ENCODE results near the gene WDR88.
"Not testable (repeated sequence)": the region's sequence is repeated elsewhere in the genome, so short reads cannot be mapped to it uniquely, and the experiment has no call there.

WDR88 gene

GRCh38 chr19:33196446-33197193, 64.7 kb downstream of the WDR88 start:
- no peak for DNase-seq (ENCODE audit: low read depth in 3 of 3, low spot score in 1 of 3)

- no peak for DNase-seq (ENCODE audit: low read depth in 3 of 3, low spot score in 1 of 3)
Measured at GRCh38 chr19:33197591-33198000, 65.7 kb downstream of the WDR88 start.

GRCh38 chr19:33198169-33198568, 66.3 kb downstream of the WDR88 start:
- no peak for DNase-seq (ENCODE audit: low read depth in 3 of 3, low spot score in 1 of 3)

- no peak for DNase-seq (ENCODE audit: low read depth in 3 of 3, low spot score in 1 of 3)
Measured at GRCh38 chr19:33199441-33200265, 67.7 kb downstream of the WDR88 start.

GRCh38 chr19:33201473-33201872, 69.6 kb downstream of the WDR88 start:
- no peak for DNase-seq (ENCODE audit: low read depth in 3 of 3, low spot score in 1 of 3)

- no peak for DNase-seq (ENCODE audit: low read depth in 3 of 3, low spot score in 1 of 3)
Measured at GRCh38 chr19:33201886-33202545, 70.1 kb downstream of the WDR88 start.

- no peak for DNase-seq (ENCODE audit: low read depth in 3 of 3, low spot score in 1 of 3)
Measured at GRCh38 chr19:33202546-33203507, 70.9 kb downstream of the WDR88 start.

- DNase-seq (ENCODE audit: low read depth in 3 of 3, low spot score in 1 of 3) = no peak
Measured at GRCh38 chr19:33203529-33203928, 71.6 kb downstream of the WDR88 start.

- no peak for DNase-seq (ENCODE audit: low read depth in 3 of 3, low spot score in 1 of 3)
Measured at GRCh38 chr19:33204136-33204973, 72.4 kb downstream of the WDR88 start.

GRCh38 chr19:33205110-33205509, 73.2 kb downstream of the WDR88 start:
- DNase-seq (ENCODE audit: low read depth in 3 of 3, low spot score in 1 of 3) = no peak

- DNase-seq (ENCODE audit: low read depth in 3 of 3, low spot score in 1 of 3) = no peak
Measured at GRCh38 chr19:33205531-33206260, 73.8 kb downstream of the WDR88 start.

GRCh38 chr19:33206261-33207039, 74.5 kb downstream of the WDR88 start:
- no peak for DNase-seq (ENCODE audit: low read depth in 3 of 3, low spot score in 1 of 3)

- DNase-seq (ENCODE audit: low read depth in 3 of 3, low spot score in 1 of 3) = no peak
Measured at GRCh38 chr19:33207040-33207620, 75.2 kb downstream of the WDR88 start.

GRCh38 chr19:33207903-33208302, 76.0 kb downstream of the WDR88 start:
- no peak for DNase-seq (ENCODE audit: low read depth in 3 of 3, low spot score in 1 of 3)

GRCh38 chr19:33208371-33208895, 76.5 kb downstream of the WDR88 start:
- no peak for DNase-seq (ENCODE audit: low read depth in 3 of 3, low spot score in 1 of 3)

- no peak for DNase-seq (ENCODE audit: low read depth in 3 of 3, low spot score in 1 of 3)
Measured at GRCh38 chr19:33208904-33209849, 77.3 kb downstream of the WDR88 start.

GRCh38 chr19:33209850-33210230, 77.9 kb downstream of the WDR88 start:
- DNase-seq (ENCODE audit: low read depth in 3 of 3, low spot score in 1 of 3) = not testable (repeated sequence)

Data from stimulated activated CD4-positive, alpha-beta T cell treated with anti-CD3 and anti-CD28 coated beads, TNF-alpha, amount 100 ng/mL, for 1 hour (primary cell).